Neural cell (in vitro differentiated cells): Measurements from ENCODE around the gene KIF18B.

ENCODE experiments used
- EZH2 ChIP-seq: fragments of 200-600, 300-800 bp; shearing (Covaris generic), sonication (generic); IDR thresholded peaks from 2 replicates; pipeline ENCODE4 v1.6.1; 2014; ENCODE audit warnings: antibody characterized with exemption, low read length, borderline replicate concordance, mild to moderate bottlenecking; ENCODE audit not compliant: insufficient read depth, poor library complexity, severe bottlenecking
- TF ChIP-seq, protein P1 (sequence below): fragments of 450-650 bp; IDR thresholded peaks from 2 replicates; pipeline ENCODE4 v1.5.1; 2014; ENCODE audit warnings: antibody characterized with exemption, mild to moderate bottlenecking, moderate library complexity; ENCODE audit not compliant: poor library complexity, severe bottlenecking

DNA sequence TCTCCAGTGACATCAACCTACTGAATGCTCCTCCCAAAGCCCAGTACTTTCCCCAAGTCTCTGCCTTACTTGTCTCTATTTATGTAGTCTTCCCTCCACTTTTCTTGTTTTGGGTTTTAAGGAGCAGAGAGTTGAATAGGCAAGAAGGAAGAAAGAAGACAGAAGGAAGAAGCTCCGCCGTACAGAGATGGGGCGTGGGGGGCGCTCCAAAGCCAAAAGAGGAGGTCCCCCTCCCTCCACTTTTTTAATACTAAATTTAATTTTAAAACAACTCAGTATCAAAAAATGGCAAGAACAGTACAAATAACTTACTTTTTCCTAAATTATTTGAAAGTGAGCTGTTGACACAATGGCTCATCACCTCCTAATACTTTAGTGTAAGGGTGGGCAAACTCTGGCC lies 52.9 kb downstream of the KIF18B start:
- TF ChIP-seq, protein P1, sequence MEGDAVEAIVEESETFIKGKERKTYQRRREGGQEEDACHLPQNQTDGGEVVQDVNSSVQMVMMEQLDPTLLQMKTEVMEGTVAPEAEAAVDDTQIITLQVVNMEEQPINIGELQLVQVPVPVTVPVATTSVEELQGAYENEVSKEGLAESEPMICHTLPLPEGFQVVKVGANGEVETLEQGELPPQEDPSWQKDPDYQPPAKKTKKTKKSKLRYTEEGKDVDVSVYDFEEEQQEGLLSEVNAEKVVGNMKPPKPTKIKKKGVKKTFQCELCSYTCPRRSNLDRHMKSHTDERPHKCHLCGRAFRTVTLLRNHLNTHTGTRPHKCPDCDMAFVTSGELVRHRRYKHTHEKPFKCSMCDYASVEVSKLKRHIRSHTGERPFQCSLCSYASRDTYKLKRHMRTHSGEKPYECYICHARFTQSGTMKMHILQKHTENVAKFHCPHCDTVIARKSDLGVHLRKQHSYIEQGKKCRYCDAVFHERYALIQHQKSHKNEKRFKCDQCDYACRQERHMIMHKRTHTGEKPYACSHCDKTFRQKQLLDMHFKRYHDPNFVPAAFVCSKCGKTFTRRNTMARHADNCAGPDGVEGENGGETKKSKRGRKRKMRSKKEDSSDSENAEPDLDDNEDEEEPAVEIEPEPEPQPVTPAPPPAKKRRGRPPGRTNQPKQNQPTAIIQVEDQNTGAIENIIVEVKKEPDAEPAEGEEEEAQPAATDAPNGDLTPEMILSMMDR, result no peak
- TF ChIP-seq EZH2, result no peak
